HAP-1 (cell line): Measurements from ENCODE around the gene TOP3B.
"Not testable (repeated sequence)": the region's sequence is repeated elsewhere in the genome, so short reads cannot be mapped to it uniquely, and the experiment has no call there.

ENCODE experiments used
- DNase-seq, 2 experiments: peaks; one replicate each; pipeline ENCODE4 v3.0.0-alpha.2; 2016 to 2020; ENCODE audit warnings: low spot score in 2 of 2
- H3K27me3 ChIP-seq: fragments of 250-450 bp; sonication (Bioruptor Pico); 2 replicates; pipeline ENCODE4 v1.5.1; 2020; ENCODE audit warnings: low read depth, mild to moderate bottlenecking, moderate library complexity
- H3K36me3 ChIP-seq: fragments of 250-450 bp; sonication (Bioruptor Pico); replicated peaks from 2 replicates; pipeline ENCODE4 v1.5.1; 2020; ENCODE audit warnings: mild to moderate bottlenecking
- H3K4me1 ChIP-seq: fragments of 250-450 bp; sonication (Bioruptor Pico); 2 replicates; pipeline ENCODE4 v1.5.1; 2020; ENCODE audit warnings: mild to moderate bottlenecking
- H3K4me3 ChIP-seq: fragments of 250-450 bp; sonication (Bioruptor Pico); 2 replicates; pipeline ENCODE4 v1.5.1; 2020; ENCODE audit warnings: mild to moderate bottlenecking, moderate library complexity
- H3K9me3 ChIP-seq: fragments of 250-450 bp; sonication (Bioruptor Pico); 2 replicates; pipeline ENCODE4 v1.5.1; 2020; ENCODE audit warnings: mild to moderate bottlenecking, moderate library complexity
- in situ Hi-C: fragments of 300-500 bp; cut with MboI; formaldehyde crosslinking; loops from 3 replicates; pipeline ENCODE4 v1.14.3; 2020; ENCODE audit warnings: low sequenced_read_pairs, inconsistent platforms, mixed read lengths

Gene TOP3B

GRCh38 chr22:21944871-21945270 lies 37.7 kb downstream of the TOP3B start:
- Histone ChIP-seq H3K36me3 (peaks cover 9% of the 10 kb centered on the region), H3K9me3 (no peaks in the 10 kb centered on the region), H3K27me3 (no peaks in the 10 kb centered on the region), H3K4me1 (no peaks in the 10 kb centered on the region), H3K4me3 (no peak overlapping the region)
- in situ Hi-C loops, result no loop called here
- DNase-seq, result no peak

GRCh38 chr22:21943571-21944448 lies 38.8 kb downstream of the TOP3B start:
- H3K4me1 ChIP-seq, result no peaks in the 10 kb centered on the region

GRCh38 chr22:21942407-21943343 lies 39.9 kb downstream of the TOP3B start:
- in situ Hi-C loops, result no loop called here
- H3K9me3 ChIP-seq, result no peaks in the 10 kb centered on the region
- no peak for DNase-seq
- no peak overlapping the region for H3K4me3 ChIP-seq
- no peaks in the 10 kb centered on the region for H3K27me3 ChIP-seq
- H3K4me1 ChIP-seq, result peaks cover 4% of the 10 kb centered on the region; the same call in 1 of the 2 replicates
- peaks cover 9% of the 10 kb centered on the region for H3K36me3 ChIP-seq

More at GRCh38 chr22:21943571-21944448, 38.8 kb downstream of the TOP3B start:
- peaks cover 9% of the 10 kb centered on the region for H3K36me3 ChIP-seq
- no peak overlapping the region for H3K4me3 ChIP-seq
- no peaks in the 10 kb centered on the region for H3K9me3 ChIP-seq
- no peak for DNase-seq
- in situ Hi-C loops, result no loop called here
- H3K27me3 ChIP-seq, result no peaks in the 10 kb centered on the region

GRCh38 chr22:21941921-21942320 lies 40.7 kb downstream of the TOP3B start:
- DNase-seq, result no peak
- no peaks in the 10 kb centered on the region for H3K27me3 ChIP-seq
- peaks cover 4% of the 10 kb centered on the region; the same call in 1 of the 2 replicates for H3K4me1 ChIP-seq
- in situ Hi-C loops, result no loop called here
- H3K4me3 ChIP-seq, result no peak overlapping the region
- peaks cover 12% of the 10 kb centered on the region for H3K36me3 ChIP-seq
- H3K9me3 ChIP-seq, result no peaks in the 10 kb centered on the region

- Histone ChIP-seq H3K27me3 (no peaks in the 10 kb centered on the region), H3K4me3 (no peak overlapping the region), H3K4me1 (peaks cover 4% of the 10 kb centered on the region; the same call in 1 of the 2 replicates), H3K9me3 (no peaks in the 10 kb centered on the region), H3K36me3 (peaks cover 14% of the 10 kb centered on the region)
- no peak for DNase-seq
- in situ Hi-C loops, result no loop called here
Observed at GRCh38 chr22:21940521-21940920, 42.1 kb downstream of the TOP3B start.

- not testable (repeated sequence) for H3K27me3 ChIP-seq, H3K9me3 ChIP-seq, H3K4me1 ChIP-seq, DNase-seq, H3K4me3 ChIP-seq
- H3K36me3 ChIP-seq, result peaks cover 15% of the 10 kb centered on the region; the same call in 1 of the 2 replicates
- in situ Hi-C loops, result loop anchor here (10.0 kb wide), 1 partner anchor 225 kb away; no protein-coding TSS in a partner anchor
Observed at GRCh38 chr22:21939935-21940334, 42.7 kb downstream of the TOP3B start.

GRCh38 chr22:21939461-21939913 lies 43.1 kb downstream of the TOP3B start:
- no peaks in the 10 kb centered on the region for H3K27me3 ChIP-seq
- peaks cover 4% of the 10 kb centered on the region; the same call in 1 of the 2 replicates for H3K4me1 ChIP-seq
- DNase-seq, result no peak
- peaks cover 15% of the 10 kb centered on the region; the same call in 1 of the 2 replicates for H3K36me3 ChIP-seq
- no peaks in the 10 kb centered on the region for H3K9me3 ChIP-seq
- H3K4me3 ChIP-seq, result no peak overlapping the region
- in situ Hi-C loops, result loop anchor here (10.0 kb wide), 1 partner anchor 225 kb away; no protein-coding TSS in a partner anchor

- Histone ChIP-seq H3K4me3 (no peak overlapping the region), H3K4me1 (peaks cover 4% of the 10 kb centered on the region; the same call in 1 of the 2 replicates), H3K27me3 (no peaks in the 10 kb centered on the region), H3K36me3 (peaks cover 13% of the 10 kb centered on the region; the same call in 1 of the 2 replicates), H3K9me3 (no peaks in the 10 kb centered on the region)
- DNase-seq, result no peak
- in situ Hi-C loops, result loop anchor here (10.0 kb wide), 1 partner anchor 224 kb away; no protein-coding TSS in a partner anchor
Observed at GRCh38 chr22:21938906-21939305, 43.7 kb downstream of the TOP3B start.

GRCh38 chr22:21938071-21938822 lies 44.3 kb downstream of the TOP3B start:
- in situ Hi-C loops, result loop anchor here (10.0 kb wide), 1 partner anchor 223 kb away; no protein-coding TSS in a partner anchor
- Histone ChIP-seq H3K27me3 (no peaks in the 10 kb centered on the region), H3K4me3 (peak overlapping the region; percentile 38), H3K9me3 (no peaks in the 10 kb centered on the region), H3K4me1 (peaks cover 4% of the 10 kb centered on the region; the same call in 1 of the 2 replicates), H3K36me3 (peaks cover 13% of the 10 kb centered on the region)
- DNase-seq, result peak; percentile 80 to 94

- in situ Hi-C loops, result loop anchor here (10.0 kb wide), 1 partner anchor 223 kb away; no protein-coding TSS in a partner anchor
- H3K4me1 ChIP-seq, result peaks cover 4% of the 10 kb centered on the region; the same call in 1 of the 2 replicates
- H3K36me3 ChIP-seq, result peaks cover 17% of the 10 kb centered on the region
- no peak for DNase-seq
- no peak overlapping the region for H3K4me3 ChIP-seq
- no peaks in the 10 kb centered on the region for H3K27me3 ChIP-seq
- no peaks in the 10 kb centered on the region for H3K9me3 ChIP-seq
Observed at GRCh38 chr22:21937821-21938070, 44.8 kb downstream of the TOP3B start.

- H3K9me3 ChIP-seq, result no peaks in the 10 kb centered on the region
- no peaks in the 10 kb centered on the region for H3K27me3 ChIP-seq
- in situ Hi-C loops, result loop anchor here (10.0 kb wide), 1 partner anchor 222 kb away; no protein-coding TSS in a partner anchor
- peaks cover 21% of the 10 kb centered on the region for H3K36me3 ChIP-seq
- peaks cover 4% of the 10 kb centered on the region; the same call in 1 of the 2 replicates for H3K4me1 ChIP-seq
- H3K4me3 ChIP-seq, result no peak overlapping the region
- no peak for DNase-seq
Observed at GRCh38 chr22:21937041-21937820, 45.4 kb downstream of the TOP3B start.

GRCh38 chr22:21936151-21936775 lies 46.3 kb downstream of the TOP3B start:
- Histone ChIP-seq H3K27me3 (no peaks in the 10 kb centered on the region), H3K4me1 (peaks cover 4% of the 10 kb centered on the region; the same call in 1 of the 2 replicates), H3K4me3 (no peak overlapping the region), H3K36me3 (peaks cover 21% of the 10 kb centered on the region), H3K9me3 (no peaks in the 10 kb centered on the region)
- DNase-seq, result no peak
- in situ Hi-C loops, result loop anchor here (10.0 kb wide), 1 partner anchor 221 kb away; no protein-coding TSS in a partner anchor
